ENCODE results near the gene MRPL38. TPM values are rescaled to one million over a fixed set of nuclear protein-coding genes. Genes with fewer than 3 reads are reported as not detected.

MRPL38 gene
- total and polyA plus RNA-seq, 8 donors: 9.3 to 244 (median 52.2) TPM

DNA sequence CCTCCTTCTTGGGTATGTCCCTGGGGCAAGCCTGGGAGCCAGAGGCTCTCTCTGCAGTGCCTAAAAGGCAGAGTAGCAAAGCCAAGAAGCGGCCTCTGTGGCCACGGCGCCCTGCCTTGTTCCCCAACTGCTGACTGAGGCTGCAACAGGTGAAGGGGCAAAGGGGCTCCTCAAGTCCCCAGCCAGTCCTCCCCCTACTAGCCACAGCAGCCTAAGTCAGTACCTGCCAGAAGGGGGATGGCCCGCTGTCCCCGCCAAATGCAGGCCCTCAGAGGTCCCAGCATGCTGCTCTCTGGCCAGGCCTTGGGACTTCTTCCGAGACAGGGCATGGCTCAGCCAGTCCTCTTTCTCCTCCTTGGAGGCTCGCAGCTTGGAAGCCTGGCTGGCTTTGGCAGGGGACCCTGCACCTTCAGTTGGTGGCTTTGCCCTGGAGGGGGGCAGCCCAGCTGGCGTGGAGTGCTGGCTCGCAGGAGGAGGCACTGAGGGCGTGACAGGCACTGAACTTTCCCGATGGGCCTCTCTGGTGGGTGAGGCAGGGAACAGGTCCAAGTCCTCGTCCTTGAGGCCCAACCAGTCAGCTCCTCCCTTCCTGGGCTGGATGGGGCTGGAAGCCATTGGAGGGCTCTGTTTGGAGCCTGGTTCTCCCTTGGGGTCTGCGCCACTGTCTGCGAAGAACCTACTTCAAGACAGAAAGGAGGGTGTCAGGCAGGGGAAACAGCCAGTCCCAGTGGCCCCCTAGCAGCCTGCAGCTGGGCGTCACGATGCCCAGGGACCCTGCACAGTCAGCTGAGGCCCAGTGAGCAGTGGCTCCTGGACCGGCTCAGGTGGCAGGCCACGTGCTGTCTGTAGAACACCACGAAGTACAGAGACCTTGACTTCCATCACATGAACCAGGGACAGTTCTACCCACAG, 18.5 kb upstream of the MRPL38 start:
- Histone ChIP-seq H3K4me1 (no peaks in the 10 kb centered on the region), H3K27ac (no peak overlapping the region), H3K36me3 (peaks cover 5 to 56% (median 40%) of the 10 kb centered on the region in 4 donors), H3K27me3 (no peaks in the 10 kb centered on the region), H3K4me3 (no peak overlapping the region), H3K9me3 (no peaks in the 10 kb centered on the region)
- TF ChIP-seq EP300 (IDR thresholded peaks at IDR 0.05) (no peak), POLR2AphosphoS5 (IDR thresholded peaks at IDR 0.05) (no peak), POLR2A (IDR thresholded peaks at IDR 0.05) (no peak)
- TF ChIP-seq, protein P1, sequence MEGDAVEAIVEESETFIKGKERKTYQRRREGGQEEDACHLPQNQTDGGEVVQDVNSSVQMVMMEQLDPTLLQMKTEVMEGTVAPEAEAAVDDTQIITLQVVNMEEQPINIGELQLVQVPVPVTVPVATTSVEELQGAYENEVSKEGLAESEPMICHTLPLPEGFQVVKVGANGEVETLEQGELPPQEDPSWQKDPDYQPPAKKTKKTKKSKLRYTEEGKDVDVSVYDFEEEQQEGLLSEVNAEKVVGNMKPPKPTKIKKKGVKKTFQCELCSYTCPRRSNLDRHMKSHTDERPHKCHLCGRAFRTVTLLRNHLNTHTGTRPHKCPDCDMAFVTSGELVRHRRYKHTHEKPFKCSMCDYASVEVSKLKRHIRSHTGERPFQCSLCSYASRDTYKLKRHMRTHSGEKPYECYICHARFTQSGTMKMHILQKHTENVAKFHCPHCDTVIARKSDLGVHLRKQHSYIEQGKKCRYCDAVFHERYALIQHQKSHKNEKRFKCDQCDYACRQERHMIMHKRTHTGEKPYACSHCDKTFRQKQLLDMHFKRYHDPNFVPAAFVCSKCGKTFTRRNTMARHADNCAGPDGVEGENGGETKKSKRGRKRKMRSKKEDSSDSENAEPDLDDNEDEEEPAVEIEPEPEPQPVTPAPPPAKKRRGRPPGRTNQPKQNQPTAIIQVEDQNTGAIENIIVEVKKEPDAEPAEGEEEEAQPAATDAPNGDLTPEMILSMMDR (IDR thresholded peaks at IDR 0.05): no peak
- WGBS, 5 donors: 83 to 91% (median 85%) methylated on average over 4 to 19 of the region's 19 CpGs
- intact Hi-C loops (cut with DNase I; ENCODE audit: low total_unique reads): no loop called here
- DNase-seq: no peak

GRCh38 chr17:75922173-75922961, 17.7 kb upstream of the MRPL38 start:
- TF ChIP-seq, protein P1 (IDR thresholded peaks at IDR 0.05): no peak
- TF ChIP-seq POLR2AphosphoS5 (IDR thresholded peaks at IDR 0.05): no peak
- Histone ChIP-seq H3K4me1 (no peaks in the 10 kb centered on the region), H3K36me3 (peaks cover 5 to 64% (median 48%) of the 10 kb centered on the region in 4 donors), H3K4me3 (no peak overlapping the region), H3K27ac (no peak overlapping the region), H3K9me3 (no peaks in the 10 kb centered on the region), H3K27me3 (no peaks in the 10 kb centered on the region)
- intact Hi-C loops (cut with DNase I; ENCODE audit: low total_unique reads): no loop called here
- WGBS, 5 donors: 90 to 95% (median 93%) methylated on average over 18 of the region's 18 CpGs
- DNase-seq: no peak

DNA sequence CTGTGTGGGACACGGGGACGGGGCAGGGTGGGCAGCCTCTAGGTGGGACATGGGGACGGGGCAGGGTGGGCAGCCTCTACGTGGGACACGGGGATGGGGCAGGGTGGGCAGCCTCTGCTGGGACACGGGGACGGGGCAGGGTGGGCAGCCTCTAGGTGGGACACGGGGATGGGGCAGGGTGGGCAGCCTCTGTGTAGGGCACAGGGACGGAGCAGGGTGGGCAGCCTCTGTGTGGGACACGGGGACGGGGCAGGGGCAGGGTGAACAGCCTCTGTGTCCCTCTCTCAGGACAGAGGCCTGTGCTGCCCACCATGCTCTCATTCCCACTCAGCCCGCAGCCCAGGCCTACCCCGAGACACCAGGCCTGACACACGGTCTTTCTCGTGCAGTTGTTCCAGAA, 16.9 kb upstream of the MRPL38 start:
- Histone ChIP-seq H3K27ac (no peak overlapping the region), H3K4me3 (no peak overlapping the region), H3K4me1 (no peaks in the 10 kb centered on the region), H3K27me3 (no peaks in the 10 kb centered on the region), H3K36me3 (peaks cover 5 to 71% (median 47%) of the 10 kb centered on the region in 4 donors), H3K9me3 (no peaks in the 10 kb centered on the region)
- 93 to 96% (median 95%) methylated on average over 10 to 15 of the region's 15 CpGs for WGBS, 5 donors
- intact Hi-C loops (cut with DNase I; ENCODE audit: low total_unique reads): no loop called here
- DNase-seq: no peak
- TF ChIP-seq POLR2A (IDR thresholded peaks at IDR 0.05) (no peak), EP300 (IDR thresholded peaks at IDR 0.05) (no peak), POLR2AphosphoS5 (IDR thresholded peaks at IDR 0.05) (no peak)
- TF ChIP-seq, protein P1 (IDR thresholded peaks at IDR 0.05): no peak

- Histone ChIP-seq H3K4me1 (no peaks in the 10 kb centered on the region), H3K27ac (no peak overlapping the region), H3K27me3 (no peaks in the 10 kb centered on the region), H3K4me3 (no peak overlapping the region), H3K36me3 (peaks cover 5 to 60% (median 37%) of the 10 kb centered on the region in 4 donors), H3K9me3 (no peaks in the 10 kb centered on the region)
- TF ChIP-seq, protein P1 (IDR thresholded peaks at IDR 0.05): no peak
- TF ChIP-seq EP300 (IDR thresholded peaks at IDR 0.05) (no peak), POLR2A (IDR thresholded peaks at IDR 0.05) (no peak), POLR2AphosphoS5 (IDR thresholded peaks at IDR 0.05) (no peak)
- WGBS, 5 donors: 89 to 100% (median 91%) methylated on average over 6 to 11 of the region's 11 CpGs
- intact Hi-C loops (cut with DNase I; ENCODE audit: low total_unique reads): no loop called here
- DNase-seq: no peak
These were observed 15.4 kb upstream of the MRPL38 start for GRCh38 chr17:75920045-75920560.
